ENCODE measurements around the gene ZNF79. TPM values are rescaled to one million over a fixed set of nuclear protein-coding genes. Genes with fewer than 3 reads are reported as not detected.

The ZNF79 gene
- total and polyA plus RNA-seq, 9 of the 15 experiments (the other 6 are each of a cell fraction or from before 2014, with no cell fraction given): 0.62 to 7.0 (median 4.1) TPM

GRCh38 chr9:127450830-127451607 lies 26.8 kb downstream of the ZNF79 start, which contains the start of the genes LRSAM1 and RPL12 (continued):
- no peak for TF ChIP-seq THRA (IDR thresholded peaks at IDR 0.05)
- TF ChIP-seq ZNF274 (IDR thresholded peaks at IDR 0.05; ENCODE audit: borderline replicate concordance, low read depth, low read length): no peak
- no peak for TF ChIP-seq SP2 (IDR thresholded peaks at IDR 0.05; ENCODE audit: extremely low read depth, low read depth, low read length, poor library complexity, severe bottlenecking)
- TF ChIP-seq XRCC4 (IDR thresholded peaks at IDR 0.05; ENCODE audit: extremely low read depth, insufficient read depth, insufficient read length): no peak
- no peak for TF ChIP-seq SRSF7 (optimal IDR thresholded peaks at IDR 0.05; ENCODE audit: low read depth, low read length)
- peak; percentile 94 for TF ChIP-seq ZBTB12 (CRISPR knock-in tag; IDR thresholded peaks at IDR 0.05)
- TF ChIP-seq UBTF (IDR thresholded peaks at IDR 0.05; ENCODE audit: borderline replicate concordance in 1 of 2, low read depth in 2 of 2, low read length in 2 of 2): no peak
- no peak for TF ChIP-seq RBM34 (IDR thresholded peaks at IDR 0.05; ENCODE audit: borderline replicate concordance, insufficient read depth, low read length)
- TF ChIP-seq ZKSCAN8 (CRISPR knock-in tag; IDR thresholded peaks at IDR 0.05): no peak
- TF ChIP-seq, protein P1, sequence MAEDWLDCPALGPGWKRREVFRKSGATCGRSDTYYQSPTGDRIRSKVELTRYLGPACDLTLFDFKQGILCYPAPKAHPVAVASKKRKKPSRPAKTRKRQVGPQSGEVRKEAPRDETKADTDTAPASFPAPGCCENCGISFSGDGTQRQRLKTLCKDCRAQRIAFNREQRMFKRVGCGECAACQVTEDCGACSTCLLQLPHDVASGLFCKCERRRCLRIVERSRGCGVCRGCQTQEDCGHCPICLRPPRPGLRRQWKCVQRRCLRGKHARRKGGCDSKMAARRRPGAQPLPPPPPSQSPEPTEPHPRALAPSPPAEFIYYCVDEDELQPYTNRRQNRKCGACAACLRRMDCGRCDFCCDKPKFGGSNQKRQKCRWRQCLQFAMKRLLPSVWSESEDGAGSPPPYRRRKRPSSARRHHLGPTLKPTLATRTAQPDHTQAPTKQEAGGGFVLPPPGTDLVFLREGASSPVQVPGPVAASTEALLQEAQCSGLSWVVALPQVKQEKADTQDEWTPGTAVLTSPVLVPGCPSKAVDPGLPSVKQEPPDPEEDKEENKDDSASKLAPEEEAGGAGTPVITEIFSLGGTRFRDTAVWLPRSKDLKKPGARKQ (CRISPR knock-in tag; IDR thresholded peaks at IDR 0.05): no peak
- TF ChIP-seq NFATC3 (IDR thresholded peaks at IDR 0.05): no peak
- no peak for TF ChIP-seq ZNF384 (IDR thresholded peaks at IDR 0.05; ENCODE audit: low read depth, low read length)
- TF ChIP-seq TRIM28 (IDR thresholded peaks at IDR 0.05): no peak
- TF ChIP-seq MTF1 (CRISPR knock-in tag; IDR thresholded peaks at IDR 0.05; ENCODE audit: borderline replicate concordance): no peak
- TF ChIP-seq ARID4B (CRISPR knock-in tag; IDR thresholded peaks at IDR 0.05): peak; percentile 95
